ENCODE measurements around the gene ZNF655.
"Not testable (repeated sequence)": the region's sequence is repeated elsewhere in the genome, so short reads cannot be mapped to it uniquely, and the experiment has no call there.

ZNF655 gene

GRCh38 chr7:99558306-99559174, at the start of gene ZNF655:
ZNF655 (plus strand) TSS chr7:99558642; CDS start chr7:99560560, 1,918 bp downstream.
- peak; percentile 86 for DNase-seq

GRCh38 chr7:99514050-99514449, 44.4 kb upstream of the ZNF655 start:
- DNase-seq: no peak

GRCh38 chr7:99521399-99521798, 37.0 kb upstream of the ZNF655 start:
- DNase-seq: no peak

GRCh38 chr7:99525713-99526440, 32.6 kb upstream of the ZNF655 start:
- no peak for DNase-seq

GRCh38 chr7:99531354-99531765, 27.1 kb upstream of the ZNF655 start:
- no peak for DNase-seq

GRCh38 chr7:99535667-99536066, 22.8 kb upstream of the ZNF655 start:
- DNase-seq: no peak

- DNase-seq: no peak
Measured at GRCh38 chr7:99539213-99539811, 19.1 kb upstream of the ZNF655 start.

GRCh38 chr7:99540542-99540941, 17.9 kb upstream of the ZNF655 start:
- DNase-seq: no peak

GRCh38 chr7:99541212-99541611, 17.2 kb upstream of the ZNF655 start:
- no peak for DNase-seq

GRCh38 chr7:99543081-99543671, 15.3 kb upstream of the ZNF655 start:
- DNase-seq: no peak

GRCh38 chr7:99543916-99544315, 14.5 kb upstream of the ZNF655 start:
- no peak for DNase-seq

GRCh38 chr7:99545308-99545707, 13.1 kb upstream of the ZNF655 start:
- not testable (repeated sequence) for DNase-seq

GRCh38 chr7:99549545-99549944, 8.9 kb upstream of the ZNF655 start:
- not testable (repeated sequence) for DNase-seq

- no peak for DNase-seq
Measured at GRCh38 chr7:99551334-99551733, 7.1 kb upstream of the ZNF655 start.

GRCh38 chr7:99551767-99552463, 6.5 kb upstream of the ZNF655 start, which contains the start of gene FAM200A:
FAM200A (minus strand) TSS chr7:99552114; CDS start chr7:99548407, 3,707 bp downstream.
- DNase-seq: peak; percentile 81

- no peak for DNase-seq
Measured at GRCh38 chr7:99553039-99553438, 5.4 kb upstream of the ZNF655 start.

- DNase-seq: no peak
Measured at GRCh38 chr7:99554939-99555338, 3.5 kb upstream of the ZNF655 start.

- no peak for DNase-seq
Measured at GRCh38 chr7:99557196-99557607, 1.2 kb upstream of the ZNF655 start.

GRCh38 chr7:99557940-99558305, 519 bp upstream of the ZNF655 start:
- no peak for DNase-seq

- DNase-seq: no peak
Measured at GRCh38 chr7:99559175-99559915, 903 bp downstream of the ZNF655 start.

- no peak for DNase-seq
Measured at GRCh38 chr7:99560834-99561736, 2.6 kb downstream of the ZNF655 start.
